Measurements from ENCODE around the gene MCTP2.

MCTP2 gene

GRCh38 chr15:94353488-94353820 lies 122.1 kb downstream of the MCTP2 start:
- DNase-seq (ENCODE audit: low read depth): no peak

GRCh38 chr15:94354655-94355054 lies 123.3 kb downstream of the MCTP2 start:
- DNase-seq (ENCODE audit: low read depth): no peak

- no peak for DNase-seq (ENCODE audit: low read depth)
These were observed 128.4 kb downstream of the MCTP2 start for GRCh38 chr15:94359716-94360115.

- no peak for DNase-seq (ENCODE audit: low read depth)
These were observed 128.9 kb downstream of the MCTP2 start for GRCh38 chr15:94360251-94360685.

GRCh38 chr15:94362385-94363092 lies 131.2 kb downstream of the MCTP2 start:
- no peak for DNase-seq (ENCODE audit: low read depth)

GRCh38 chr15:94363382-94363781 lies 132.0 kb downstream of the MCTP2 start:
- DNase-seq (ENCODE audit: low read depth): no peak

- no peak for DNase-seq (ENCODE audit: low read depth)
These were observed 135.4 kb downstream of the MCTP2 start for GRCh38 chr15:94366781-94367180.

- no peak for DNase-seq (ENCODE audit: low read depth)
These were observed 136.6 kb downstream of the MCTP2 start for GRCh38 chr15:94367726-94368535.

GRCh38 chr15:94370206-94370935 lies 139.0 kb downstream of the MCTP2 start:
- no peak for DNase-seq (ENCODE audit: low read depth)

- DNase-seq (ENCODE audit: low read depth): no peak
These were observed 139.6 kb downstream of the MCTP2 start for GRCh38 chr15:94370936-94371285.

- DNase-seq (ENCODE audit: low read depth): no peak
These were observed 141.5 kb downstream of the MCTP2 start for GRCh38 chr15:94372821-94373220.

- DNase-seq (ENCODE audit: low read depth): no peak
These were observed 144.6 kb downstream of the MCTP2 start for GRCh38 chr15:94375997-94376396.

GRCh38 chr15:94379986-94380385 lies 148.6 kb downstream of the MCTP2 start:
- no peak for DNase-seq (ENCODE audit: low read depth)

GRCh38 chr15:94380798-94381197 lies 149.4 kb downstream of the MCTP2 start:
- no peak for DNase-seq (ENCODE audit: low read depth)

- DNase-seq (ENCODE audit: low read depth): no peak
These were observed 150.0 kb downstream of the MCTP2 start for GRCh38 chr15:94381384-94381783.

- DNase-seq (ENCODE audit: low read depth): no peak
These were observed 151.7 kb downstream of the MCTP2 start for GRCh38 chr15:94383041-94383440.

- no peak for DNase-seq (ENCODE audit: low read depth)
These were observed 152.3 kb downstream of the MCTP2 start for GRCh38 chr15:94383706-94384105.

GRCh38 chr15:94385441-94385840 lies 154.1 kb downstream of the MCTP2 start:
- no peak for DNase-seq (ENCODE audit: low read depth)

GRCh38 chr15:94386351-94386750 lies 155.0 kb downstream of the MCTP2 start:
- DNase-seq (ENCODE audit: low read depth): no peak

- no peak for DNase-seq (ENCODE audit: low read depth)
These were observed 156.1 kb downstream of the MCTP2 start for GRCh38 chr15:94387442-94387841.

- DNase-seq (ENCODE audit: low read depth): no peak
These were observed 156.6 kb downstream of the MCTP2 start for GRCh38 chr15:94387849-94388441.

GRCh38 chr15:94395640-94396039 lies 164.3 kb downstream of the MCTP2 start:
- DNase-seq (ENCODE audit: low read depth): no peak

- no peak for DNase-seq (ENCODE audit: low read depth)
These were observed 166.0 kb downstream of the MCTP2 start for GRCh38 chr15:94397337-94397736.

Data from stimulated activated CD8-positive, alpha-beta memory T cell treated with anti-CD3 and anti-CD28 coated beads, Interleukin-15, amount 100 ng/mL, for 1 hour (primary cell).